GM12872 (cell line): ENCODE results near the gene ZNF254.

Source experiments
- CTCF ChIP-seq: IDR thresholded peaks from 3 replicates; pipeline ENCODE4 v1.5.1; 2011; ENCODE audit warnings: low read depth, mild to moderate bottlenecking, low read length, moderate library complexity; ENCODE audit not compliant: insufficient read depth

ZNF254 gene

GRCh38 chr19:24063295-24063694 is 23.7 kb upstream of the ZNF254 start:
- no peak for TF ChIP-seq CTCF

GRCh38 chr19:24064175-24064574 is 22.8 kb upstream of the ZNF254 start:
- no peak for TF ChIP-seq CTCF

- TF ChIP-seq CTCF, result no peak
Measured at GRCh38 chr19:24065243-24065642, 21.7 kb upstream of the ZNF254 start.

GRCh38 chr19:24065865-24066604 is 21.0 kb upstream of the ZNF254 start:
- no peak for TF ChIP-seq CTCF

- TF ChIP-seq CTCF, result no peak
Measured at GRCh38 chr19:24069905-24070657, 16.9 kb upstream of the ZNF254 start.

- TF ChIP-seq CTCF, result no peak
Measured at GRCh38 chr19:24071078-24071477, 15.9 kb upstream of the ZNF254 start.

GRCh38 chr19:24072720-24073119 is 14.3 kb upstream of the ZNF254 start:
- no peak for TF ChIP-seq CTCF
